ENCODE measurements around the gene THUMPD1. TPM values are rescaled to one million over a fixed set of nuclear protein-coding genes. Genes with fewer than 3 reads are reported as not detected.
"Not testable (repeated sequence)": the region's sequence is repeated elsewhere in the genome, so short reads cannot be mapped to it uniquely, and the experiment has no call there.

The THUMPD1 gene
- total and polyA plus RNA-seq, 2 of the 4 experiments (the other 2 are of a cell fraction) = 34.5 to 109 TPM

GRCh38 chr16:20760346-20760745 is 18.7 kb upstream of the THUMPD1 start:
- no peak overlapping the region for H3K18ac ChIP-seq (ENCODE audit: low read depth, low read length)
- CTCF ChIA-PET = no interaction called here
- H2BK120ac ChIP-seq (ENCODE audit: low read depth, low read length) = no peak overlapping the region
- no peak overlapping the region for H4K5ac ChIP-seq (ENCODE audit: low read depth, low read length)
- H4K91ac ChIP-seq (ENCODE audit: insufficient read depth, low read depth, low read length) = no peak overlapping the region
- H3K27ac ChIP-seq (ENCODE audit: insufficient read depth, low read length) = no peak overlapping the region
- BruUV-seq (replicated peaks) = no TSS peak
- ATAC-seq (ENCODE audit: low read depth) (no peak), DNase-seq (no peak)
- no peaks in the 10 kb centered on the region for H3K36me3 ChIP-seq (ENCODE audit: control insufficient read depth, insufficient read depth, low read length)
- no peaks in the 10 kb centered on the region for H3K9me3 ChIP-seq (ENCODE audit: control insufficient read depth, insufficient read depth, low read length)
- H3K9me1 ChIP-seq (ENCODE audit: insufficient read depth, low read length) = no peaks in the 10 kb centered on the region
- H3K79me1 ChIP-seq (ENCODE audit: low read depth in 1 of 2, low read length in 2 of 2) = no peaks in the 10 kb centered on the region
- no peaks in the 10 kb centered on the region for H3K27me3 ChIP-seq (ENCODE audit: control insufficient read depth, insufficient read depth, low read length)
- no peak overlapping the region for H3K4me2 ChIP-seq (ENCODE audit: low read depth, low read length)
- dilution Hi-C loops (cut with HindIII; ENCODE audit: low sequenced_read_pairs, unreplicated experiment) = no loop called here
- no peak overlapping the region for H3K23ac ChIP-seq (ENCODE audit: low read depth, low read length)
- H3K4me3 ChIP-seq (ENCODE audit: insufficient read depth, low read depth, low read length) = no peak overlapping the region
- no CpG with 5 or more reads among the region's 2 CpGs for WGBS, 2 experiments (ENCODE audit: extremely low coverage in 2 of 2, insufficient read length in 1 of 2)
- TF ChIP-seq CEBPB (IDR thresholded peaks at IDR 0.05; ENCODE audit: low read depth, low read length) = no peak
- TF ChIP-seq BHLHE40 (IDR thresholded peaks at IDR 0.05; ENCODE audit: low read depth, low read length) = no peak
- no peak for TF ChIP-seq MXI1 (IDR thresholded peaks at IDR 0.05; ENCODE audit: borderline replicate concordance, low read depth, low read length)
- no peak for TF ChIP-seq CTCF (conservative IDR thresholded peaks at IDR 0.05; ENCODE audit: low read depth, low read length)
- TF ChIP-seq NFE2L2 (IDR thresholded peaks at IDR 0.05; ENCODE audit: low read depth, low read length) = no peak
- no peak for TF ChIP-seq RFX5 (IDR thresholded peaks at IDR 0.05; ENCODE audit: low read depth, low read length)
- no peak for TF ChIP-seq FOS (IDR thresholded peaks at IDR 0.05; ENCODE audit: low read depth, low read length)
- TF ChIP-seq MAZ (IDR thresholded peaks at IDR 0.05; ENCODE audit: borderline replicate concordance, low read depth, low read length) = no peak
- no peak overlapping the region for H4K8ac ChIP-seq (ENCODE audit: low read depth in 2 of 2, low read length in 2 of 2)
- no peaks in the 10 kb centered on the region for H4K20me1 ChIP-seq (ENCODE audit: insufficient read depth, low read length)
- H2BK15ac ChIP-seq (ENCODE audit: low read depth, low read length) = no peak overlapping the region
- no peak overlapping the region for H2AFZ ChIP-seq (replicated peaks; ENCODE audit: low read length, poor library complexity)
- no peak overlapping the region for H3K9ac ChIP-seq (ENCODE audit: low read depth, low read length)
- H3K4me1 ChIP-seq (ENCODE audit: control insufficient read depth, insufficient read depth, low read length) = no peaks in the 10 kb centered on the region
- intact Hi-C loops (cut with micrococcal nuclease) = no loop called here
- no peak overlapping the region for H3K56ac ChIP-seq (ENCODE audit: extremely low read depth, insufficient read depth, low read length)
- no peak overlapping the region for H3K4ac ChIP-seq (ENCODE audit: low read depth, low read length)
- POLR2A ChIA-PET (ENCODE audit: unreplicated experiment) = no interaction called here
- in situ Hi-C loops (cut with MboI; ENCODE audit: low sequenced_read_pairs) = no loop called here
- H3K14ac ChIP-seq (replicated peaks; ENCODE audit: low read depth, low read length) = no peak overlapping the region
- no peak overlapping the region for H2AK5ac ChIP-seq (ENCODE audit: low read depth, low read length)
- H2AK9ac ChIP-seq (replicated peaks; ENCODE audit: low read depth, low read length, poor library complexity) = no peak overlapping the region
- H2BK20ac ChIP-seq (ENCODE audit: low read depth, low read length) = no peak overlapping the region
- no peak overlapping the region for H2BK5ac ChIP-seq (ENCODE audit: low read depth, low read length, poor library complexity, severe bottlenecking)

- H3K4me2 ChIP-seq (ENCODE audit: low read depth, low read length); intact Hi-C loops (cut with micrococcal nuclease); H4K8ac ChIP-seq (ENCODE audit: low read depth in 2 of 2, low read length in 2 of 2); H3K79me1 ChIP-seq (ENCODE audit: low read depth in 1 of 2, low read length in 2 of 2); H2AK5ac ChIP-seq (ENCODE audit: low read depth, low read length); H2AK9ac ChIP-seq (replicated peaks; ENCODE audit: low read depth, low read length, poor library complexity); H3K18ac ChIP-seq (ENCODE audit: low read depth, low read length); H3K56ac ChIP-seq (ENCODE audit: extremely low read depth, insufficient read depth, low read length); H3K4me3 ChIP-seq (ENCODE audit: insufficient read depth, low read depth, low read length); H4K20me1 ChIP-seq (ENCODE audit: insufficient read depth, low read length); H3K4me1 ChIP-seq (ENCODE audit: control insufficient read depth, insufficient read depth, low read length); H3K23ac ChIP-seq (ENCODE audit: low read depth, low read length); H3K27ac ChIP-seq (ENCODE audit: insufficient read depth, low read length); H3K36me3 ChIP-seq (ENCODE audit: control insufficient read depth, insufficient read depth, low read length); H3K4ac ChIP-seq (ENCODE audit: low read depth, low read length); H4K91ac ChIP-seq (ENCODE audit: insufficient read depth, low read depth, low read length); dilution Hi-C loops (cut with HindIII; ENCODE audit: low sequenced_read_pairs, unreplicated experiment); H3K27me3 ChIP-seq (ENCODE audit: control insufficient read depth, insufficient read depth, low read length); H3K9ac ChIP-seq (ENCODE audit: low read depth, low read length); ATAC-seq (ENCODE audit: low read depth); POLR2A ChIA-PET (ENCODE audit: unreplicated experiment); H2BK5ac ChIP-seq (ENCODE audit: low read depth, low read length, poor library complexity, severe bottlenecking); H2BK120ac ChIP-seq (ENCODE audit: low read depth, low read length); H3K9me3 ChIP-seq (ENCODE audit: control insufficient read depth, insufficient read depth, low read length); H2BK15ac ChIP-seq (ENCODE audit: low read depth, low read length); H3K9me1 ChIP-seq (ENCODE audit: insufficient read depth, low read length); in situ Hi-C loops (cut with MboI; ENCODE audit: low sequenced_read_pairs); H2AFZ ChIP-seq (replicated peaks; ENCODE audit: low read length, poor library complexity); BruUV-seq (replicated peaks); DNase-seq; H2BK20ac ChIP-seq (ENCODE audit: low read depth, low read length); CTCF ChIA-PET; H4K5ac ChIP-seq (ENCODE audit: low read depth, low read length); H3K14ac ChIP-seq (replicated peaks; ENCODE audit: low read depth, low read length): not testable (repeated sequence)
- no CpG with 5 or more reads among the region's 5 CpGs for WGBS, 2 experiments (ENCODE audit: extremely low coverage in 2 of 2, insufficient read length in 1 of 2)
These were observed 14.2 kb upstream of the THUMPD1 start for GRCh38 chr16:20755799-20756198.
